Endothelial cell of umbilical vein (primary cell): ENCODE results near the gene SERPINA5. TPM values are rescaled to one million over a fixed set of nuclear protein-coding genes. Genes with fewer than 3 reads are reported as not detected.

Source experiments
- BruUV-seq: library from RNA; stranded (reverse); fragments of 400-500 nt; replicated peaks from 2 replicates; lab custom pipeline; 2021; lab: Mats Ljungman, UMichigan
- CTCF ChIA-PET: fragments of 300-600, 350-600 bp; sonication (Branson Sonifier 250); formaldehyde crosslinking; loops from one replicate; lab custom pipeline; 2021; ENCODE audit warnings: antibody characterized with exemption, inconsistent platforms; lab: Charles Lee
- POLR2A ChIA-PET: fragments of 300-600, 350-600 bp; sonication (Branson Sonifier 250); formaldehyde crosslinking; loops from one replicate; lab custom pipeline; 2021; ENCODE audit warnings: antibody characterized with exemption, inconsistent platforms; lab: Charles Lee
- DNase-seq: peaks from one replicate; pipeline ENCODE4 v3.0.0-alpha.2; 2011; ENCODE audit warnings: low read depth, low spot score
- FAIRE-seq: peaks from 2 replicates; lab custom pipeline; 2011; peaks lifted over from hg19 to GRCh38; lab: Jason Lieb, UNC
- H2AFZ ChIP-seq: 2 replicates; pipeline ENCODE4 v1.6.0; 2012; ENCODE audit warnings: low read depth, low read length, control low read depth, inconsistent platforms
- H3K27ac ChIP-seq: 2 replicates; pipeline ENCODE4 v1.5.1; 2011; ENCODE audit warnings: low read depth, mild to moderate bottlenecking, control low read depth, low read length, moderate library complexity; ENCODE audit not compliant: insufficient read depth
- H3K27me3 ChIP-seq, 2 experiments: 2 replicates each; pipeline versions ENCODE4 v1.6.0 to v1.6.1; 2011; ENCODE audit warnings: low read length in 2 of 2, mixed read lengths in 1 of 2; ENCODE audit not compliant: control insufficient read depth in 2 of 2, insufficient read depth in 2 of 2
- H3K36me3 ChIP-seq, 2 experiments: 2 replicates in 1 of 2; 3 replicates in 1 of 2; pipeline ENCODE4 v1.5.1; 2011; ENCODE audit warnings: low read length in 2 of 2, mild to moderate bottlenecking in 1 of 2, moderate library complexity in 1 of 2; ENCODE audit not compliant: control insufficient read depth in 2 of 2, insufficient read depth in 2 of 2; ENCODE audit errors: extremely low read depth in 1 of 2
- H3K4me1 ChIP-seq: 3 replicates; pipeline ENCODE4 v1.5.1; 2011; ENCODE audit warnings: mild to moderate bottlenecking, low read length; ENCODE audit not compliant: control insufficient read depth, insufficient read depth; ENCODE audit errors: extremely low read depth
- H3K4me2 ChIP-seq: 2 replicates; pipeline ENCODE4 v1.6.1; 2011; ENCODE audit warnings: low read length, control low read depth, mixed read lengths; ENCODE audit not compliant: insufficient read depth
- H3K4me3 ChIP-seq, 3 experiments: fragments of 200-600 bp in 1 of 3; sonication (generic), shearing (Covaris generic) in 1 of 3; replicated peaks in 1 of 3; 2 replicates each; pipeline ENCODE4 v1.5.1; 2011 to 2016; ENCODE audit warnings: control low read depth in 3 of 3, low read length in 3 of 3, mild to moderate bottlenecking in 2 of 3, inconsistent platforms in 1 of 3, low read depth in 1 of 3, moderate library complexity in 1 of 3; ENCODE audit not compliant: insufficient read depth in 1 of 3
- H3K79me2 ChIP-seq: 2 replicates; pipeline ENCODE4 v1.6.0; 2012; ENCODE audit warnings: low read length, inconsistent platforms; ENCODE audit not compliant: control insufficient read depth, insufficient read depth
- H3K9ac ChIP-seq: replicated peaks from 2 replicates; pipeline ENCODE3; 2011; ENCODE audit warnings: low read length, control low read depth; ENCODE audit not compliant: insufficient read depth; ENCODE audit errors: extremely low read depth
- H3K9me1 ChIP-seq: replicated peaks from 3 replicates; pipeline ENCODE4 v1.6.0; 2011; ENCODE audit warnings: mild to moderate bottlenecking, low read length; ENCODE audit not compliant: control insufficient read depth, insufficient read depth; ENCODE audit errors: extremely low read depth
- H3K9me3 ChIP-seq: replicated peaks from 2 replicates; pipeline ENCODE4 v1.5.1; 2012; ENCODE audit warnings: low read length, inconsistent platforms; ENCODE audit not compliant: control insufficient read depth, insufficient read depth
- H4K20me1 ChIP-seq: replicated peaks from 2 replicates; pipeline ENCODE3; 2011; ENCODE audit warnings: mild to moderate bottlenecking, low read length; ENCODE audit not compliant: control insufficient read depth, insufficient read depth; ENCODE audit errors: extremely low read depth
- EZH2 ChIP-seq: IDR thresholded peaks from 2 replicates; pipeline ENCODE4 v1.6.1; 2012; ENCODE audit warnings: borderline replicate concordance, low read depth, mild to moderate bottlenecking, moderate library complexity, low read length, inconsistent platforms; ENCODE audit not compliant: severe bottlenecking
- FOS ChIP-seq: IDR thresholded peaks from 2 replicates; pipeline ENCODE4 v1.6.1; 2011; ENCODE audit warnings: mild to moderate bottlenecking, low read length, moderate library complexity, borderline replicate concordance; ENCODE audit not compliant: insufficient read depth
- GATA2 ChIP-seq: IDR thresholded peaks from 2 replicates; pipeline ENCODE4 v1.7.0; 2011; ENCODE audit warnings: low read depth, mild to moderate bottlenecking, moderate library complexity, mixed read lengths, low read length; ENCODE audit not compliant: insufficient read length, insufficient read depth
- JUN ChIP-seq: IDR thresholded peaks from 2 replicates; pipeline ENCODE4 v1.6.1; 2011; ENCODE audit warnings: borderline replicate concordance, low read depth; ENCODE audit not compliant: insufficient read length, insufficient read depth
- MYC ChIP-seq: IDR thresholded peaks from one replicate; pipeline ENCODE4 v1.6.1; 2011; ENCODE audit warnings: mild to moderate bottlenecking, low read depth, low read length
- POLR2A ChIP-seq: IDR thresholded peaks from 2 replicates; pipeline ENCODE4 v1.6.1; 2012; ENCODE audit warnings: low read depth, mild to moderate bottlenecking, control low read depth, low read length
- POLR2AphosphoS5 ChIP-seq: IDR thresholded peaks from 2 replicates; pipeline ENCODE4 v1.6.1; 2012; ENCODE audit warnings: low read depth, mild to moderate bottlenecking, control low read depth, low read length, moderate library complexity; ENCODE audit not compliant: insufficient read depth
- dilution Hi-C: fragments of 300-500 bp; cut with MboI; formaldehyde crosslinking; loops from one replicate; pipeline ENCODE4 v1.15.0; 2019; ENCODE audit warnings: low sequenced_read_pairs; ENCODE audit not compliant: extremely low pct_ligation_motif_present
- intact Hi-C: fragments of 100-400 bp; cut with micrococcal nuclease; formaldehyde crosslinking; loops from one replicate; pipeline ENCODE4 v1.10.0; 2022
- polyA plus RNA-seq, 4 experiments: library from polyadenylated mRNA; depleted of rRNA in 3 of 4; stranded (reverse) in 3 of 4; unstranded in 1 of 4; fragments of >200 nt; gene quantifications; 2 replicates each; pipeline versions ENCODE4 v1.2.1 to v1.2.3, GENCODE V29; 2011 to 2012; ENCODE audit warnings: missing spikeins in 1 of 4
- total RNA-seq: library from RNA; stranded (reverse); gene quantifications from 2 replicates; pipeline ENCODE4 v1.2.3, GENCODE V29; 2021
- TF ChIP-seq, protein P1 (sequence below), 2 donors: IDR thresholded peaks; 1 replicate in 1 of 2; 2 replicates in 1 of 2; pipeline ENCODE4 v1.5.1; 2011; ENCODE audit warnings: low read length in 2 of 2, mild to moderate bottlenecking in 2 of 2, moderate library complexity in 2 of 2, control low read depth in 1 of 2, inconsistent platforms in 1 of 2, low read depth in 1 of 2; ENCODE audit not compliant: insufficient read depth in 1 of 2; ENCODE audit errors: extremely low read depth in 1 of 2
- TF ChIP-seq, protein P2 (sequence below): IDR thresholded peaks from 2 replicates; pipeline ENCODE4 v1.6.1; 2011; ENCODE audit not compliant: insufficient read depth, insufficient read length

SERPINA5 gene
- total and polyA plus RNA-seq, 2 donors (not counting 3 experiments of a cell fraction or from before 2014, with no cell fraction given), result 0.12 TPM; not detected in 1

GRCh38 chr14:94564381-94564780 lies 16.8 kb upstream of the SERPINA5 start:
- Histone ChIP-seq H3K9ac (no peak overlapping the region), H3K9me3 (no peaks in the 10 kb centered on the region), H3K79me2 (no peaks in the 10 kb centered on the region), H4K20me1 (no peaks in the 10 kb centered on the region), H3K4me1 (no peaks in the 10 kb centered on the region), H3K9me1 (no peaks in the 10 kb centered on the region), H2AFZ (no peak overlapping the region), H3K4me2 (no peak overlapping the region), H3K36me3 (no peaks in the 10 kb centered on the region), H3K27ac (no peak overlapping the region), H3K27me3 (no peaks in the 10 kb centered on the region), H3K4me3 (no peak overlapping the region)
- ChIA-PET POLR2A (no interaction called here), CTCF (no interaction called here)
- no peak for TF ChIP-seq GATA2
- TF ChIP-seq, protein P1, sequence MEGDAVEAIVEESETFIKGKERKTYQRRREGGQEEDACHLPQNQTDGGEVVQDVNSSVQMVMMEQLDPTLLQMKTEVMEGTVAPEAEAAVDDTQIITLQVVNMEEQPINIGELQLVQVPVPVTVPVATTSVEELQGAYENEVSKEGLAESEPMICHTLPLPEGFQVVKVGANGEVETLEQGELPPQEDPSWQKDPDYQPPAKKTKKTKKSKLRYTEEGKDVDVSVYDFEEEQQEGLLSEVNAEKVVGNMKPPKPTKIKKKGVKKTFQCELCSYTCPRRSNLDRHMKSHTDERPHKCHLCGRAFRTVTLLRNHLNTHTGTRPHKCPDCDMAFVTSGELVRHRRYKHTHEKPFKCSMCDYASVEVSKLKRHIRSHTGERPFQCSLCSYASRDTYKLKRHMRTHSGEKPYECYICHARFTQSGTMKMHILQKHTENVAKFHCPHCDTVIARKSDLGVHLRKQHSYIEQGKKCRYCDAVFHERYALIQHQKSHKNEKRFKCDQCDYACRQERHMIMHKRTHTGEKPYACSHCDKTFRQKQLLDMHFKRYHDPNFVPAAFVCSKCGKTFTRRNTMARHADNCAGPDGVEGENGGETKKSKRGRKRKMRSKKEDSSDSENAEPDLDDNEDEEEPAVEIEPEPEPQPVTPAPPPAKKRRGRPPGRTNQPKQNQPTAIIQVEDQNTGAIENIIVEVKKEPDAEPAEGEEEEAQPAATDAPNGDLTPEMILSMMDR (IDR thresholded peaks at IDR 0.05; ENCODE audit: extremely low read depth in 1 of 2, insufficient read depth in 1 of 2, low read depth in 1 of 2, low read length in 2 of 2), result no peak
- no peak for TF ChIP-seq POLR2AphosphoS5
- no peak for TF ChIP-seq FOS
- TF ChIP-seq, protein P2, sequence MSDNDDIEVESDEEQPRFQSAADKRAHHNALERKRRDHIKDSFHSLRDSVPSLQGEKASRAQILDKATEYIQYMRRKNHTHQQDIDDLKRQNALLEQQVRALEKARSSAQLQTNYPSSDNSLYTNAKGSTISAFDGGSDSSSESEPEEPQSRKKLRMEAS, result no peak
- no peak for TF ChIP-seq POLR2A
- no peak for TF ChIP-seq EZH2
- no peak for TF ChIP-seq JUN
- TF ChIP-seq MYC, result no peak
- dilution Hi-C loops (no loop called here), intact Hi-C loops (no loop called here)
- FAIRE-seq (no peak), DNase-seq (no peak)
- BruUV-seq, result no TSS peak
